Astrocyte (in vitro differentiated cells and primary cell): ENCODE data around the gene EPPIN. TPM values are rescaled to one million over a fixed set of nuclear protein-coding genes. Genes with fewer than 3 reads are reported as not detected.

Source experiments
- DNase-seq: peaks from one replicate; pipeline ENCODE4 v3.0.0-alpha.2; 2010; ENCODE audit warnings: low read depth
- FAIRE-seq: peaks from 2 replicates; lab custom pipeline; 2011; peaks lifted over from hg19 to GRCh38; lab: Jason Lieb, UNC
- H2AFZ ChIP-seq: 2 replicates; pipeline ENCODE4 v1.6.0; 2012; ENCODE audit warnings: low read depth, low read length, inconsistent platforms
- H3K27ac ChIP-seq: 2 replicates; pipeline ENCODE4 v1.5.1; 2011; ENCODE audit warnings: low read depth, low read length, inconsistent platforms
- H3K27me3 ChIP-seq: 2 replicates; pipeline ENCODE4 v1.6.0; 2011; ENCODE audit warnings: low read length, inconsistent platforms; ENCODE audit not compliant: insufficient read depth
- H3K36me3 ChIP-seq: 2 replicates; pipeline ENCODE4 v1.5.1; 2011; ENCODE audit warnings: low read length, inconsistent platforms; ENCODE audit not compliant: insufficient read depth
- H3K4me1 ChIP-seq: 2 replicates; pipeline ENCODE4 v1.5.1; 2011; ENCODE audit warnings: low read length, inconsistent platforms; ENCODE audit not compliant: insufficient read depth
- H3K4me2 ChIP-seq: 2 replicates; pipeline ENCODE4 v1.6.0; 2012; ENCODE audit warnings: low read length, inconsistent platforms
- H3K4me3 ChIP-seq: 2 replicates; pipeline ENCODE4 v1.5.1; 2011; ENCODE audit warnings: low read depth, mild to moderate bottlenecking, low read length, inconsistent platforms; ENCODE audit not compliant: insufficient read depth
- H3K79me2 ChIP-seq: 2 replicates; pipeline ENCODE4 v1.6.0; 2012; ENCODE audit warnings: mild to moderate bottlenecking, low read length, inconsistent platforms; ENCODE audit not compliant: insufficient read depth
- H3K9ac ChIP-seq: 2 replicates; pipeline ENCODE4 v1.6.0; 2012; ENCODE audit warnings: mild to moderate bottlenecking, low read length, inconsistent platforms
- H3K9me3 ChIP-seq: 2 replicates; pipeline ENCODE4 v1.5.1; 2012; ENCODE audit warnings: low read depth, mild to moderate bottlenecking, low read length, inconsistent platforms; ENCODE audit not compliant: insufficient read depth
- H4K20me1 ChIP-seq: 2 replicates; pipeline ENCODE4 v1.6.0; 2012; ENCODE audit warnings: low read length, inconsistent platforms; ENCODE audit not compliant: insufficient read depth
- H3K27ac Mint-ChIP-seq: one replicate; pipeline ENCODE4 v1.8.0; 2021; ENCODE audit warnings: mild to moderate bottlenecking, mixed read lengths; ENCODE audit not compliant: unreplicated experiment
- H3K27me3 Mint-ChIP-seq: one replicate; pipeline ENCODE4 v1.8.0; 2021; ENCODE audit warnings: low read depth, mixed read lengths; ENCODE audit not compliant: unreplicated experiment
- H3K36me3 Mint-ChIP-seq: one replicate; pipeline ENCODE4 v1.8.0; 2021; ENCODE audit warnings: low read depth, mixed read lengths; ENCODE audit not compliant: unreplicated experiment
- H3K4me1 Mint-ChIP-seq: one replicate; pipeline ENCODE4 v1.8.0; 2021; ENCODE audit warnings: low read depth, mixed read lengths; ENCODE audit not compliant: unreplicated experiment
- H3K4me3 Mint-ChIP-seq: one replicate; pipeline ENCODE4 v1.8.0; 2021; ENCODE audit warnings: mild to moderate bottlenecking, moderate library complexity, mixed read lengths; ENCODE audit not compliant: unreplicated experiment
- H3K9me3 Mint-ChIP-seq: one replicate; pipeline ENCODE4 v1.8.0; 2021; ENCODE audit warnings: mild to moderate bottlenecking, mixed read lengths; ENCODE audit not compliant: unreplicated experiment
- CTCF ChIP-seq: IDR thresholded peaks from 2 replicates; pipeline ENCODE4 v1.5.1; 2011; ENCODE audit warnings: low read depth, mild to moderate bottlenecking, inconsistent platforms, low read length, moderate library complexity; ENCODE audit not compliant: insufficient read depth
- EZH2 ChIP-seq: IDR thresholded peaks from 2 replicates; pipeline ENCODE4 v1.6.1; 2012; ENCODE audit warnings: mild to moderate bottlenecking, low read length, inconsistent platforms; ENCODE audit not compliant: insufficient read depth
- total RNA-seq: library from RNA; stranded (reverse); gene quantifications from 2 replicates; pipeline ENCODE4 v1.2.1, GENCODE V29; 2021

EPPIN gene
- total RNA-seq, 1 donor from 2014 or later: not detected

- H3K4me3 ChIP-seq: no peak overlapping the region
- TF ChIP-seq CTCF (no peak), EZH2 (no peak)
- H2AFZ ChIP-seq: no peak overlapping the region
- no peaks in the 10 kb centered on the region for H3K36me3 ChIP-seq
- Mint-ChIP-seq H3K9me3 (no peaks in the 10 kb centered on the region), H3K4me3 (no peak overlapping the region), H3K27me3 (peaks cover 9% of the 10 kb centered on the region), H3K27ac (no peak overlapping the region), H3K36me3 (no peaks in the 10 kb centered on the region), H3K4me1 (peaks cover 6% of the 10 kb centered on the region)
- H3K4me1 ChIP-seq: no peaks in the 10 kb centered on the region
- no peak overlapping the region for H3K9ac ChIP-seq
- H3K27me3 ChIP-seq: peaks cover 6% of the 10 kb centered on the region
- H3K4me2 ChIP-seq: no peak overlapping the region
- FAIRE-seq (no peak), DNase-seq (no peak)
- H3K79me2 ChIP-seq: no peaks in the 10 kb centered on the region
- H3K9me3 ChIP-seq: no peaks in the 10 kb centered on the region
- no peaks in the 10 kb centered on the region for H4K20me1 ChIP-seq
- no peak overlapping the region for H3K27ac ChIP-seq
Measured at GRCh38 chr20:45497971-45498494, 49.2 kb downstream of the EPPIN start.

- Mint-ChIP-seq H3K4me1 (no peaks in the 10 kb centered on the region), H3K27ac (no peak overlapping the region), H3K27me3 (peaks cover 9% of the 10 kb centered on the region), H3K9me3 (no peaks in the 10 kb centered on the region), H3K36me3 (no peaks in the 10 kb centered on the region), H3K4me3 (no peak overlapping the region)
- Histone ChIP-seq H3K36me3 (no peaks in the 10 kb centered on the region), H3K4me3 (no peak overlapping the region), H3K4me2 (no peak overlapping the region), H3K4me1 (no peaks in the 10 kb centered on the region), H3K27me3 (peaks cover 6% of the 10 kb centered on the region), H3K79me2 (no peaks in the 10 kb centered on the region), H3K9me3 (no peaks in the 10 kb centered on the region), H3K27ac (no peak overlapping the region), H2AFZ (no peak overlapping the region), H4K20me1 (no peaks in the 10 kb centered on the region), H3K9ac (no peak overlapping the region)
- TF ChIP-seq CTCF (no peak), EZH2 (no peak)
- FAIRE-seq: no peak
- no peak for DNase-seq
Measured at GRCh38 chr20:45496166-45496565, 51.0 kb downstream of the EPPIN start.

- Histone ChIP-seq H3K9ac (no peak overlapping the region), H3K4me1 (no peaks in the 10 kb centered on the region), H3K27ac (no peak overlapping the region), H2AFZ (no peak overlapping the region), H3K36me3 (no peaks in the 10 kb centered on the region), H3K27me3 (peaks cover 6% of the 10 kb centered on the region), H3K9me3 (no peaks in the 10 kb centered on the region), H3K4me2 (no peak overlapping the region), H3K4me3 (no peak overlapping the region), H3K79me2 (no peaks in the 10 kb centered on the region), H4K20me1 (no peaks in the 10 kb centered on the region)
- no peak for DNase-seq
- no peak for TF ChIP-seq CTCF
- no peak for TF ChIP-seq EZH2
- no peak overlapping the region for H3K27ac Mint-ChIP-seq
- no peaks in the 10 kb centered on the region for H3K9me3 Mint-ChIP-seq
- no peaks in the 10 kb centered on the region for H3K4me1 Mint-ChIP-seq
- no peaks in the 10 kb centered on the region for H3K36me3 Mint-ChIP-seq
- peaks cover 9% of the 10 kb centered on the region for H3K27me3 Mint-ChIP-seq
- no peak overlapping the region for H3K4me3 Mint-ChIP-seq
- no peak for FAIRE-seq
Measured at GRCh38 chr20:45495501-45495941, 51.7 kb downstream of the EPPIN start.
